Loucy (cell line): ENCODE measurements around the gene STXBP6.
"Not testable (repeated sequence)": the region's sequence is repeated elsewhere in the genome, so short reads cannot be mapped to it uniquely, and the experiment has no call there.

Source experiments
- H2AFZ ChIP-seq: fragments of 200-600 bp; sonication (generic); 2 replicates; pipeline ENCODE4 v1.6.0; 2016; ENCODE audit warnings: antibody characterized with exemption, mild to moderate bottlenecking, low read length, moderate library complexity
- H3F3A ChIP-seq: fragments of 200-600 bp; 2 replicates; pipeline ENCODE4 v1.6.0; 2016; ENCODE audit warnings: antibody characterized with exemption, low read depth, mild to moderate bottlenecking
- H3K27me3 ChIP-seq: fragments of 200-600 bp; sonication (generic); 2 replicates; pipeline ENCODE4 v1.6.1; 2014; ENCODE audit warnings: low read length, mild to moderate bottlenecking; ENCODE audit not compliant: insufficient read depth, poor library complexity, severe bottlenecking
- H3K36me3 ChIP-seq: fragments of 200-600 bp; sonication (generic); 2 replicates; pipeline ENCODE4 v1.6.1; 2016; ENCODE audit warnings: low read length; ENCODE audit not compliant: insufficient read depth
- H3K4me1 ChIP-seq: fragments of 200-600 bp; sonication (generic); 2 replicates; pipeline ENCODE4 v1.5.1; 2014; ENCODE audit warnings: low read length, mild to moderate bottlenecking; ENCODE audit not compliant: insufficient read depth, poor library complexity, severe bottlenecking
- H3K4me2 ChIP-seq: fragments of 200-600 bp; sonication (generic); 2 replicates; pipeline ENCODE4 v1.6.0; 2014; ENCODE audit warnings: antibody characterized with exemption, low read length, low read depth, mild to moderate bottlenecking; ENCODE audit not compliant: poor library complexity, severe bottlenecking
- H3K4me3 ChIP-seq: fragments of 200-600 bp; sonication (generic); 2 replicates; pipeline ENCODE4 v1.5.1; 2014; ENCODE audit warnings: low read length, mild to moderate bottlenecking, mixed read lengths; ENCODE audit not compliant: poor library complexity, severe bottlenecking
- H3K79me2 ChIP-seq: fragments of 200-600 bp; sonication (generic); 2 replicates; pipeline ENCODE4 v1.6.1; 2014; ENCODE audit warnings: low read length; ENCODE audit not compliant: insufficient read depth
- H3K9ac ChIP-seq: fragments of 200-600 bp; sonication (generic); 2 replicates; pipeline ENCODE4 v1.6.0; 2014; ENCODE audit warnings: mild to moderate bottlenecking, low read depth, low read length, moderate library complexity; ENCODE audit not compliant: poor library complexity, severe bottlenecking
- H3K9me2 ChIP-seq: fragments of 200-600 bp; sonication (generic); replicated peaks from 2 replicates; pipeline ENCODE4 v1.6.1; 2016; ENCODE audit warnings: low read depth, low read length, mixed read lengths
- H3K9me3 ChIP-seq: fragments of 200-600 bp; sonication (generic); 2 replicates; pipeline ENCODE4 v1.6.1; 2014; ENCODE audit warnings: mild to moderate bottlenecking, antibody characterized with exemption, low read length, low read depth; ENCODE audit not compliant: insufficient read depth
- H4K20me1 ChIP-seq: fragments of 200-600 bp; sonication (generic); 2 replicates; pipeline ENCODE4 v1.6.0; 2014; ENCODE audit warnings: antibody characterized with exemption, low read length, mild to moderate bottlenecking; ENCODE audit not compliant: insufficient read depth, poor library complexity, severe bottlenecking
- EZH2phosphoT487 ChIP-seq: fragments of 200-600 bp; IDR thresholded peaks from 2 replicates; pipeline ENCODE4 v1.6.1; 2018; ENCODE audit warnings: antibody characterized with exemption, mild to moderate bottlenecking, moderate library complexity, borderline replicate concordance
- TF ChIP-seq, protein P1 (sequence below): fragments of 200-600 bp; sonication (generic); conservative IDR thresholded peaks from 2 replicates; pipeline ENCODE4 v1.5.1; 2014; ENCODE audit warnings: mild to moderate bottlenecking, antibody characterized with exemption, low read length

The STXBP6 gene

DNA sequence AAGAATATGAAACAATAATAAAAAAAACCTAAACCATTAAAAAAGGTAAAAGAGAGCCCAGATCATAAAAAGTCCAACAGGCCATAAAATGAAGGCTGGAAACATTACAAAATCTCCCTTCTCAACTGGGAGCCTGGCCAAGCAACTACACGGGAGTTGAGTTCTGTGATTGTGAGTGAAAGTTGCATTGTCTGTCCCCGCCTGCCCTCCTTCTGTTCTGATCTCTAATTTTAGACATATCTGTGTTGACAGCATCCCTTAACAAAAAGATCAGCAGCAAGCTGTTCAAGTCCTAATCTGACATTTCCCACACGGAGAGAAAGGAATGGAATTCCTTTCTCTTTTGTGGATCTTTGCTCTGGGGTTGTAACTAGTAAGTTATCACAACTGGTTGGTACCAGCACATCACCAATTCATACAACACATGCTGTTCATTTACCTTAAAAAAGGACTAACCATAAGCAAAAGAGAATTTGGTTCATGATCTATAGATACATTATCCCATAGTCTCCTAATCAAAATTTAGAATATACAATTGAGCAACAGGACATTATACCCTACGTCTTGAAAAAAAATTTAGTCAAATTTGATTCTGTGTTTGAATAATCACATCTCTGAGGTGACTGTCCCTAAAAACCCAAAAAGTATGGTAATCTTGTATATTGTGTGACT is 210.9 kb downstream of the STXBP6 start:
- TF ChIP-seq, protein P1, sequence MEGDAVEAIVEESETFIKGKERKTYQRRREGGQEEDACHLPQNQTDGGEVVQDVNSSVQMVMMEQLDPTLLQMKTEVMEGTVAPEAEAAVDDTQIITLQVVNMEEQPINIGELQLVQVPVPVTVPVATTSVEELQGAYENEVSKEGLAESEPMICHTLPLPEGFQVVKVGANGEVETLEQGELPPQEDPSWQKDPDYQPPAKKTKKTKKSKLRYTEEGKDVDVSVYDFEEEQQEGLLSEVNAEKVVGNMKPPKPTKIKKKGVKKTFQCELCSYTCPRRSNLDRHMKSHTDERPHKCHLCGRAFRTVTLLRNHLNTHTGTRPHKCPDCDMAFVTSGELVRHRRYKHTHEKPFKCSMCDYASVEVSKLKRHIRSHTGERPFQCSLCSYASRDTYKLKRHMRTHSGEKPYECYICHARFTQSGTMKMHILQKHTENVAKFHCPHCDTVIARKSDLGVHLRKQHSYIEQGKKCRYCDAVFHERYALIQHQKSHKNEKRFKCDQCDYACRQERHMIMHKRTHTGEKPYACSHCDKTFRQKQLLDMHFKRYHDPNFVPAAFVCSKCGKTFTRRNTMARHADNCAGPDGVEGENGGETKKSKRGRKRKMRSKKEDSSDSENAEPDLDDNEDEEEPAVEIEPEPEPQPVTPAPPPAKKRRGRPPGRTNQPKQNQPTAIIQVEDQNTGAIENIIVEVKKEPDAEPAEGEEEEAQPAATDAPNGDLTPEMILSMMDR = no peak
- no peak for TF ChIP-seq EZH2phosphoT487
- Histone ChIP-seq H2AFZ (no peak overlapping the region), H3K36me3 (no peaks in the 10 kb centered on the region), H3K9me2 (no peaks in the 10 kb centered on the region), H3K9ac (no peak overlapping the region), H3K79me2 (no peaks in the 10 kb centered on the region), H4K20me1 (no peaks in the 10 kb centered on the region), H3K4me2 (no peak overlapping the region), H3K9me3 (no peaks in the 10 kb centered on the region), H3F3A (no peaks in the 10 kb centered on the region), H3K4me1 (peaks cover 26% of the 10 kb centered on the region), H3K4me3 (no peak overlapping the region), H3K27me3 (no peaks in the 10 kb centered on the region)

DNA sequence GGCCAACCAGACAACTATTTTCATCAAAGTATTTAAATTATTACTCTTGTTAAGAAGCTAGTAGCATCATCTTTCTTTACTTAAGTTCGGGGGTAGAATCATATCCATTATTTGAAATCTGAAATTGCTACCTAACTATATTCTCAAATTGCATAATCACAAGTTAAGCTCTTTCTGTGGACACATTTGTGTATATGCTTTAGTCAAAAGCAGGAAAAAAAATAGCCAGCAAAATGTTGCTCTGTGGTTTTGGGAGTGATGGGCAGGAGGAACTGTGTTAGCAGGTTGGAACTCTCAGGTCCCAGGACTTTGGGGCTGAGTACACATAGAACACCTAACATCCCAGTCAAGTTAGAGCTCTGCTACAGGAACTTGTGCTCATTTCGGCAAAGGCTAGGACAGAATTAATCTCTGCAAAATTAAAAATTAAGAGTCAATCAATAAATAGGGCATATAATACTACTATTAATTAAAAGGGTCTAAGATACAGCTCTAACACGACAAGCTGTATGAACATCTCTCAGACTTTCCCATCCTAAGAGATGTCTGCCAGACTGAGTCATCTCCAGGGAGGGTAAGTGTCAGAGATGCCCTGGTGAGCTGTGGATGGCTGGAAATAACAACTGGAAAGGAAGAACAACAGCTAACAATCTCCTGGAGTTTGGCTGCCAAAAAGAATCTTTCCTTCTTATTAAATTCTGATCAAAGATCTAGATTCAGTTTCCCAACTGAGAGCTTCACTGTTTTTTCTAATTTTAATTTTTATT is 212.5 kb downstream of the STXBP6 start:
- Histone ChIP-seq H3K4me3 (no peak overlapping the region), H4K20me1 (no peaks in the 10 kb centered on the region), H3K4me2 (no peak overlapping the region), H3K9me2 (no peaks in the 10 kb centered on the region), H3F3A (no peaks in the 10 kb centered on the region), H3K4me1 (peaks cover 17% of the 10 kb centered on the region), H3K79me2 (no peaks in the 10 kb centered on the region), H3K36me3 (no peaks in the 10 kb centered on the region), H3K27me3 (no peaks in the 10 kb centered on the region), H2AFZ (no peak overlapping the region), H3K9me3 (no peaks in the 10 kb centered on the region), H3K9ac (no peak overlapping the region)
- TF ChIP-seq, protein P1 = no peak
- no peak for TF ChIP-seq EZH2phosphoT487

DNA sequence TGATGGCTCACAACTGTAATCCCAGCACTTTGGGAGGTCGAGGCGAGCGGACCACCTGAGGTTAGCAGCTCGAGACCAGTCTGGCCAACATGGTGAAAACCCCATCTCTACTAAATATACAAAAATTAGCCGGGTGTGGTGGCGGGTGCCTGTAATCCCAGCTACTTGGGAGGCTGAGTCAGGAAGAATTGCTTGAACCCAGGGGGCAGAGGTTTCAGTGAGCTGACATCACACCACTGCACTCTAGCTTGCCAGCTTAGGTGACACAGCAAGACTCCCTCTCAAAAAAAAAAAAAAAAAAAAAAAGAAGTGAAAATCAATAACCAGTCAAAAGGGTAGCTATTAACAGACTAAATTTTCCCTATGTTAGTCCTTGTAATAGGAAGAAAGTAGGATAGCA is 213.6 kb downstream of the STXBP6 start:
- H3K9me3 ChIP-seq, H3K79me2 ChIP-seq, H4K20me1 ChIP-seq, H3K4me2 ChIP-seq, H3K36me3 ChIP-seq, H3K4me1 ChIP-seq, H3K9me2 ChIP-seq, H3F3A ChIP-seq, H3K4me3 ChIP-seq, H3K27me3 ChIP-seq, H3K9ac ChIP-seq, H2AFZ ChIP-seq: not testable (repeated sequence)
